ENCODE results near the gene PRDM11. TPM values are rescaled to one million over a fixed set of nuclear protein-coding genes. Genes with fewer than 3 reads are reported as not detected.

The PRDM11 gene
- total and polyA plus RNA-seq, 2 of the 4 experiments (the other 2 are of a cell fraction): 2.2 to 2.7 TPM

GRCh38 chr11:45107029-45107428 lies 39.4 kb upstream of the PRDM11 start:
- Histone ChIP-seq H3K4ac (ENCODE audit: low read depth, low read length) (no peak overlapping the region), H2AFZ (replicated peaks; ENCODE audit: low read length, poor library complexity) (no peak overlapping the region), H3K9ac (ENCODE audit: low read depth, low read length) (no peak overlapping the region), H2AK5ac (ENCODE audit: low read depth, low read length) (no peak overlapping the region), H3K79me1 (ENCODE audit: low read depth in 1 of 2, low read length in 2 of 2) (no peaks in the 10 kb centered on the region), H3K23ac (ENCODE audit: low read depth, low read length) (no peak overlapping the region), H3K27ac (ENCODE audit: insufficient read depth, low read length) (no peak overlapping the region), H3K4me1 (ENCODE audit: control insufficient read depth, insufficient read depth, low read length) (peaks cover 5% of the 10 kb centered on the region; the same call in 1 of the 2 replicates), H3K56ac (ENCODE audit: extremely low read depth, insufficient read depth, low read length) (no peak overlapping the region), H3K9me3 (ENCODE audit: control insufficient read depth, insufficient read depth, low read length) (no peaks in the 10 kb centered on the region), H3K14ac (replicated peaks; ENCODE audit: low read depth, low read length) (no peak overlapping the region), H3K27me3 (ENCODE audit: control insufficient read depth, insufficient read depth, low read length) (peaks cover 21% of the 10 kb centered on the region), H3K36me3 (ENCODE audit: control insufficient read depth, insufficient read depth, low read length) (no peaks in the 10 kb centered on the region), H4K8ac (ENCODE audit: low read depth in 2 of 2, low read length in 2 of 2) (no peak overlapping the region), H4K5ac (ENCODE audit: low read depth, low read length) (no peak overlapping the region), H3K4me3 (ENCODE audit: insufficient read depth, low read depth, low read length) (no peak overlapping the region), H3K4me2 (ENCODE audit: low read depth, low read length) (no peak overlapping the region), H4K91ac (ENCODE audit: insufficient read depth, low read depth, low read length) (no peak overlapping the region), H3K9me1 (ENCODE audit: insufficient read depth, low read length) (no peaks in the 10 kb centered on the region), H3K18ac (ENCODE audit: low read depth, low read length) (no peak overlapping the region), H2BK20ac (ENCODE audit: low read depth, low read length) (no peak overlapping the region), H2BK5ac (ENCODE audit: low read depth, low read length, poor library complexity, severe bottlenecking) (no peak overlapping the region), H2BK120ac (ENCODE audit: low read depth, low read length) (no peak overlapping the region), H4K20me1 (ENCODE audit: insufficient read depth, low read length) (peaks cover 4% of the 10 kb centered on the region; the same call in 1 of the 2 replicates), H2BK15ac (ENCODE audit: low read depth, low read length) (no peak overlapping the region), H2AK9ac (replicated peaks; ENCODE audit: low read depth, low read length, poor library complexity) (no peak overlapping the region)
- intact Hi-C loops (cut with micrococcal nuclease) (loop anchor here (10.0 kb wide), 1 partner anchor 552 kb away; no protein-coding TSS in a partner anchor), dilution Hi-C loops (cut with HindIII; ENCODE audit: low sequenced_read_pairs, unreplicated experiment) (no loop called here), in situ Hi-C loops (cut with MboI; ENCODE audit: low sequenced_read_pairs) (loop anchor here (5.0 kb wide), 2 partner anchors 180 to 185 kb away; no protein-coding TSS in a partner anchor)
- POLR2A ChIA-PET (ENCODE audit: unreplicated experiment): no interaction called here
- DNase-seq (no peak), ATAC-seq (ENCODE audit: low read depth) (no peak)
- 63% methylated on average over 1 of the region's 5 CpGs; no CpG with 5 or more reads in 1 of the 2 experiments for WGBS, 2 experiments (ENCODE audit: extremely low coverage in 2 of 2, insufficient read length in 1 of 2)
- TF ChIP-seq CTCF (conservative IDR thresholded peaks at IDR 0.05; ENCODE audit: low read depth, low read length) (no peak), ELK1 (IDR thresholded peaks at IDR 0.05; ENCODE audit: borderline replicate concordance, low read depth, low read length) (no peak), RAD21 (IDR thresholded peaks at IDR 0.05; ENCODE audit: low read length) (no peak), FOS (IDR thresholded peaks at IDR 0.05; ENCODE audit: low read depth, low read length) (no peak), CEBPB (IDR thresholded peaks at IDR 0.05; ENCODE audit: low read depth, low read length) (no peak), MAZ (IDR thresholded peaks at IDR 0.05; ENCODE audit: borderline replicate concordance, low read depth, low read length) (no peak), POLR2A (IDR thresholded peaks at IDR 0.05; ENCODE audit: low read depth, low read length) (no peak), RFX5 (IDR thresholded peaks at IDR 0.05; ENCODE audit: low read depth, low read length) (no peak), MAFK (IDR thresholded peaks at IDR 0.05; ENCODE audit: low read depth, low read length) (no peak)
- TF ChIP-seq, protein P1, sequence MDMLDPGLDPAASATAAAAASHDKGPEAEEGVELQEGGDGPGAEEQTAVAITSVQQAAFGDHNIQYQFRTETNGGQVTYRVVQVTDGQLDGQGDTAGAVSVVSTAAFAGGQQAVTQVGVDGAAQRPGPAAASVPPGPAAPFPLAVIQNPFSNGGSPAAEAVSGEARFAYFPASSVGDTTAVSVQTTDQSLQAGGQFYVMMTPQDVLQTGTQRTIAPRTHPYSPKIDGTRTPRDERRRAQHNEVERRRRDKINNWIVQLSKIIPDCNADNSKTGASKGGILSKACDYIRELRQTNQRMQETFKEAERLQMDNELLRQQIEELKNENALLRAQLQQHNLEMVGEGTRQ (IDR thresholded peaks at IDR 0.05; ENCODE audit: low read depth, low read length): no peak
- BruUV-seq (replicated peaks): no TSS peak
- CTCF ChIA-PET: no interaction called here
